Astrocyte of the cerebellum (primary cell): ENCODE results near the gene GLI2.

ENCODE experiments used
- DNase-seq: peaks from one replicate; pipeline ENCODE4 v3.0.0-alpha.2; 2011; ENCODE audit warnings: low read depth
- H3K4me3 ChIP-seq: 2 replicates; pipeline ENCODE4 v1.5.1; 2011; ENCODE audit warnings: mild to moderate bottlenecking, low read depth, low read length, moderate library complexity
- in situ Hi-C: cut with HindIII; loops from 2 replicates; pipeline ENCODE4 v1.10.0; 2017; ENCODE audit warnings: low sequenced_read_pairs
- TF ChIP-seq, protein P1 (sequence below): IDR thresholded peaks from 2 replicates; pipeline ENCODE4 v1.5.1; 2012; ENCODE audit warnings: low read length, low read depth, moderate library complexity, mild to moderate bottlenecking; ENCODE audit errors: missing control alignments

Gene GLI2

DNA sequence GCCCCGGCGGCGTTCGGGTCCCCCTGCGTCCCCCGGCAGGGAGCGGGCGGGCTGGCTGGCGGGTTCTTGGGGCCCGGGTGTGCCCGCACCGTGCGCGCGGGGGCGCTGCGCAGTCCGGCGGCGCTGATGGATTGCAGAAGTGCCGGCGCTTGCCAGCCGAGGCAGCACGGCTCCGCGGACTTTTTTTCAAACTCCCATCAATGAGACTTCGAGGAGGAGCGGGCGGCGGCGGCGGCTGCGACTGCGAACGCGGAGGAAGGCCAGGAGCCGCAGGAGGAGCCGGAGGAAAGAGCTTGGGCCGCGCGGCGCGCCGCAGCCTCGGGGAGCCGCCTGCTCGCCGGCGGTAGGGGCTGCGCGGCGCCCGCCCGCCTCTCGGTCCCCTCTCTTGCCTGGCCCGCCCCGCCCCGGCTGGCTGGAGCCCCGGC is at the start of gene GLI2:
GLI2 (plus strand) TSS at position 123 of the 425 bp plus-strand sequence. CDS start 61,453 bp downstream, outside the sequence.
- in situ Hi-C loops = loop anchor here (10.0 kb wide), 1 partner anchor 49 kb away; no protein-coding TSS in a partner anchor
- TF ChIP-seq, protein P1, sequence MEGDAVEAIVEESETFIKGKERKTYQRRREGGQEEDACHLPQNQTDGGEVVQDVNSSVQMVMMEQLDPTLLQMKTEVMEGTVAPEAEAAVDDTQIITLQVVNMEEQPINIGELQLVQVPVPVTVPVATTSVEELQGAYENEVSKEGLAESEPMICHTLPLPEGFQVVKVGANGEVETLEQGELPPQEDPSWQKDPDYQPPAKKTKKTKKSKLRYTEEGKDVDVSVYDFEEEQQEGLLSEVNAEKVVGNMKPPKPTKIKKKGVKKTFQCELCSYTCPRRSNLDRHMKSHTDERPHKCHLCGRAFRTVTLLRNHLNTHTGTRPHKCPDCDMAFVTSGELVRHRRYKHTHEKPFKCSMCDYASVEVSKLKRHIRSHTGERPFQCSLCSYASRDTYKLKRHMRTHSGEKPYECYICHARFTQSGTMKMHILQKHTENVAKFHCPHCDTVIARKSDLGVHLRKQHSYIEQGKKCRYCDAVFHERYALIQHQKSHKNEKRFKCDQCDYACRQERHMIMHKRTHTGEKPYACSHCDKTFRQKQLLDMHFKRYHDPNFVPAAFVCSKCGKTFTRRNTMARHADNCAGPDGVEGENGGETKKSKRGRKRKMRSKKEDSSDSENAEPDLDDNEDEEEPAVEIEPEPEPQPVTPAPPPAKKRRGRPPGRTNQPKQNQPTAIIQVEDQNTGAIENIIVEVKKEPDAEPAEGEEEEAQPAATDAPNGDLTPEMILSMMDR = peak; percentile 60
- DNase-seq = peak; percentile 64
- H3K4me3 ChIP-seq = peak within 1 kb of the TSS; percentile 66

DNA sequence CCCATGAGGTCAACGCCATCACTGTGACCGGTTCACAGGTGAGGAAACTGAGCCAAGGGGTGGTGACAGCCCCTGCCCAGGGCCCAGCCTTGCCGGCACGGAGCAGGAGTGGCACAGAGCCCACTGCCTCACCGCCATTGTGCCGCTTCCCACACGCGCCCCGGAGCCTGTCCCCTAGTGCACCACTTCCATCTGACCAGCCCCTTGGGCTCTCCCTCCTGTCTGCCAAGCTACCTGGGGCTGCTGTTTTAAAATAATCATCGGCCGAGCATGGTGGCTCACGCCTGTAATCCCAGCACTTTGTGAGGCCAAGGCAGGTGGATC is 49.7 kb upstream of the GLI2 start:
- no peak overlapping the region for H3K4me3 ChIP-seq
- TF ChIP-seq, protein P1 = no peak
- no peak for DNase-seq
- in situ Hi-C loops = no loop called here

DNA sequence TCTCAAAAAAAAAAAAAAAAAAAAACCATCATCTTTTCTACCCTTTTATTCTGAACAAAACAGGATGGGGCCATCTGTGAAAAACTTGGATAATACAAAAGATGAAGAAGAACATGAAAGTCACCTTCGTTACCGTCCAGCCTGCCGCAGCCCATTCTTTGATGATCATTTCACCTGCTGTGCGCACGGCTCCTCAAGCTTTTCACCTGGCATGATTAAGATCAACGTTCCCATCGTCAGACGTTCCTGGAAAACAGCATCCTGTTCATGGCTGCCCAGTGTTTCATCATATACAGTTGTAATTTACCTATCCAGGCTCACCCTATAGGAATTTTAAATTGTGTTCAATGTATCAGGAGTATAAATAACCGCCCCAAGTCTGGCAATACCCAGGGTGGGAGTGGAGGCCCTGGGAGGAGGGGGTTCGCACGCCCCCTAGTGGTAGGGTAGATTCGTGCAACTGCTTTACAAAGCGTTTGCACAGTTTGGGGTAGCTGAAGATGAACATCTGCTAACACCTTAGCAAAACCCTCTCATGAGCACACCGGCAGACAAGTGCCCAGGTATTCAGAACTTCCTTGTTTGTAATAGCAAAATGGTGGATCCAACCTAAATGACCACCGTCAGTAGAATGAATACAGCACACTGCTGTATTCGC is 49.0 kb upstream of the GLI2 start:
- no peak overlapping the region for H3K4me3 ChIP-seq
- no peak for DNase-seq
- TF ChIP-seq, protein P1 = peak; percentile 31
- in situ Hi-C loops = no loop called here

DNA sequence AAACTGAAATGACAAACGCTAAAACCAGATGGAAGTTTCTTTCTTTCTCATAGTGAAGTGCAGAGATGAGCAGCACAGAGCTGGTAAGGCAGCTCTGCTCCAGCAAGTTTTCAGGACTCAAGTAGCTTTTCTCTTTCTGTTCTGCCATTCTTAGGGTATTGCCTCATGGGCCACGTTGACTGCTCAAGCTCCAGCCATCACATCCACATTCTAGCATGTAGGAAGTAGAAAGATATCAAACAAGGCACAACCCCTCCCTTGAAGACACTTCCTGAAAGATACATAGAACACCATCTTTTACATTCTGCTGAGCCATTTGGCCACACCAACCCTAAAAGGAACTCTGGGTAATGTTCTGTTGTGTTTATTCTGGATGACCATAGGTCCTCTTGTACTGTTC is 48.5 kb upstream of the GLI2 start:
- no peak overlapping the region for H3K4me3 ChIP-seq
- in situ Hi-C loops = no loop called here
- TF ChIP-seq, protein P1 = no peak
- DNase-seq = no peak

DNA sequence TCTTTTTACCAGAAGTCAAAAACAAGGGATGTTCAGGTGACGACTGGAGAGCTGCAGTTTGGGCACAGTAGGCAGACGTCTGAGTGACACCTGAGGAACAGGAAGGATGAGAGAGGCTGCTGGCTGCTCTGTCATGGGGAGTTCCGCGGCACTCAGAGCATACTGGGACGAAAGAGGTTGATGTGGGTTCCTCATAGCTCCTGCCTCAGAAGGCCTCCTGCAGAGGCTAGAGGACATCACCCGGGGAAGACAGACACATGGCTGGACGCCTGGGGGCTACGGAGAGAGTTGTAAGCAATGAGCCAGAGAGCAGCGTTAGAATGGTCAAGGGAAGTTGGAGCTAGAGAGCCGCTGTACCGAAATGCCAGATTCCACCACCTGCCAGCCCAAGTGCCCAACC is 45.1 kb upstream of the GLI2 start:
- TF ChIP-seq, protein P1 = no peak
- no peak for DNase-seq
- no peak overlapping the region for H3K4me3 ChIP-seq
- in situ Hi-C loops = no loop called here

DNA sequence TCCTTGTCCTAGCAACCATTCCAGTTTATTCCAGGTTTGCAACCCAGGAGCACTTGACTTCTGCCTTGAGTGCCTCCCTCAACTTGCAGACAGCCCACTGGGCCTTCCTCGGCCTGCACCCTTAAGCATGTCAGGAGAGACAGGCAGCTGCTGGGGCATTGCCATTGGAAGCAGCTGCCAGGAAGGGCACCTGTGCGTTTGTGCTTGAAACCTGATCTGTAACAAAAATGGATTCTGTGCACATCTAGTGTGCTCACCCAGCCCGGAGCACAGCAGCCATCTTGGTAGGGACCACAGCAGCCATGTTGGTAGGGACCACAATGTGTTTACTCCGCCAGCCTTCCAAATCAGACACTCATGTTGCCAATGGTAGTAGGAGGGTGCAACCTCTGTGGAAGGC is 44.3 kb upstream of the GLI2 start:
- TF ChIP-seq, protein P1 = no peak
- H3K4me3 ChIP-seq = no peak overlapping the region
- in situ Hi-C loops = no loop called here
- DNase-seq = no peak
